Measurements from ENCODE around the gene COL6A2.
"Not testable (repeated sequence)": the region's sequence is repeated elsewhere in the genome, so short reads cannot be mapped to it uniquely, and the experiment has no call there.

Gene COL6A2

DNA sequence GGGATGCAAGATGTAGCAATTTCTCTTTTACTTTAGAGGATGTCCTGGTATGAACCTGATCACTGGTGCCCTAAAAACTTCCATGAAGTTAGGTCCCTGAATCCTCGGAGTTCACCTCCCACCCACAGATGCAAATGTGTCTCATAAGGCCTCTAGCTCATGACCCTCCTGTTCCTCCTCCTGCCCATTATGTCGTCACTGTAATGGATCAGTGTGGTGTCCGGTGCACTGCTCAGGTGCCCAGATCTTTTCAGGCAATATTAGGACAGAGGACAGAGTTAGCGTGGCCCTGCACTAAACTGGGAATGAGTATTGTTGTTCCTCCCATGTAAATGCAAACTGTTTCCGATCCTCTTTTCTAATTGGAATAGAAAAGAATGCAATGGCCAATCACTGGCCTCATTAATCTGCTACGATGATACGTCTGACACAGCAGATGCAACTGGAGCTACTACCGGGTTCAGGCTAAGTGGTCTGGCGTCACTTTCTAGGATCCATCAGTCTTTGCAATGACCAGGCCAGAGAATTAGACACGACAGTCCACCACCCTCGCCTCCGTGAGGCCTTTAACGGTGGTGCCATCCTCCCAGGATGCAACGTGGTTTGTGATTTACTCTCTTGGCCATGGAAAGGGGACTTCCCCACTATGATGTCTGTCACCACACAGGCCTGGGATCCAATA lies 3.4 kb upstream of the COL6A2 start:
- no peak for DNase-seq (ENCODE audit: low read depth in 2 of 2)

GRCh38 chr21:46095083-46095719 lies 2.7 kb upstream of the COL6A2 start:
- DNase-seq (ENCODE audit: low read depth in 2 of 2) = no peak

- DNase-seq (ENCODE audit: low read depth in 2 of 2) = no peak
These were observed 1.9 kb upstream of the COL6A2 start for GRCh38 chr21:46095814-46096595.

- DNase-seq (ENCODE audit: low read depth in 2 of 2) = no peak
These were observed 1.1 kb upstream of the COL6A2 start for GRCh38 chr21:46096596-46097335.

- no peak for DNase-seq (ENCODE audit: low read depth in 2 of 2)
These were observed 610 bp downstream of the COL6A2 start for GRCh38 chr21:46098303-46099141.

GRCh38 chr21:46099476-46099875 lies 1.6 kb downstream of the COL6A2 start:
- no peak for DNase-seq (ENCODE audit: low read depth in 2 of 2)

DNA sequence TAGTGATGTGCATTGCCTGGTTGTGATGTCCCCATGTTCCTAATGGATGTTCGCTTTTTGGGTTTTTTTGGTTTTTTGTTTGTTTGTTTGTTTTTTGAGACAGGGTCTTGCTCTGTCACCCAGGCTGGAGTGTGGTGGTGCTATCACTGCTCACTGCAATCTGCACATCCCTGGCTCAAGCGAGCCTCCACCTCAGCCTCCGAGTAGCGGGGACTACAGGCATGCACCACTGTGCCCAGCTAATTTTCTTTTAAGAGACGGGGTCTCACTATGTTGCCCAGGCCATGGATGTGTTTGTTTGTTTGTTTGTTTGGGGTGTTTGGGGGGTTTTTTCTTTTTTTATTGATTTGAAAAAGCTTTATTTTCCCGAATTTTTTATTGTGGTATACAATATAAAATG lies 2.1 kb downstream of the COL6A2 start:
- no peak for DNase-seq (ENCODE audit: low read depth in 2 of 2)

- no peak for DNase-seq (ENCODE audit: low read depth in 2 of 2)
These were observed 2.5 kb downstream of the COL6A2 start for GRCh38 chr21:46100426-46100825.

- no peak for DNase-seq (ENCODE audit: low read depth in 2 of 2)
These were observed 3.0 kb downstream of the COL6A2 start for GRCh38 chr21:46100906-46101305.

DNA sequence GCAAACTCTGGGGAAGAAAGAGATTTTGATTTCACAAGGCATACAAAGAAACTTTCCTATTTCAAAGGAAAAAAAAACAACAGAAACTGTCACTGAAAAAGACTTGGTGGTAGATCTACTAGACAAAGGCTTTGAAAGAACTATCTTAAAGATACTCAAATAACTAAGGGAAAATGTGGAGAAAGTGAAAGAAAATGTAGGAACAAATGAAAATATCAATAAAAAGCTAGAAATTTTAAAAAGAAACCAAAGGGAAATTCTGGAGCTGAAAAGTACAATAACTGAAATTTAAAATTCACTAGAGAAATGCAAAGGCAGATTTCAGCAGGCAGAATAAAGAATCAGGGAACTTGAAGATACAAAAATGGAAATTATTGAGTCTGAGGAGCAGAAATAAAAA lies 6.2 kb downstream of the COL6A2 start:
- DNase-seq (ENCODE audit: low read depth in 2 of 2) = no peak

- not testable (repeated sequence) for DNase-seq (ENCODE audit: low read depth in 2 of 2)
These were observed 9.5 kb downstream of the COL6A2 start for GRCh38 chr21:46107376-46107775.

GRCh38 chr21:46108827-46109312 lies 11.0 kb downstream of the COL6A2 start:
- no peak for DNase-seq (ENCODE audit: low read depth in 2 of 2)

- DNase-seq (ENCODE audit: low read depth in 2 of 2) = no peak
These were observed 11.7 kb downstream of the COL6A2 start for GRCh38 chr21:46109313-46110221.

- no peak for DNase-seq (ENCODE audit: low read depth in 2 of 2)
These were observed 12.7 kb downstream of the COL6A2 start for GRCh38 chr21:46110499-46111192.

GRCh38 chr21:46111193-46111571 lies 13.3 kb downstream of the COL6A2 start:
- DNase-seq (ENCODE audit: low read depth in 2 of 2) = no peak

- no peak for DNase-seq (ENCODE audit: low read depth in 2 of 2)
These were observed 14.2 kb downstream of the COL6A2 start for GRCh38 chr21:46111857-46112724.

DNA sequence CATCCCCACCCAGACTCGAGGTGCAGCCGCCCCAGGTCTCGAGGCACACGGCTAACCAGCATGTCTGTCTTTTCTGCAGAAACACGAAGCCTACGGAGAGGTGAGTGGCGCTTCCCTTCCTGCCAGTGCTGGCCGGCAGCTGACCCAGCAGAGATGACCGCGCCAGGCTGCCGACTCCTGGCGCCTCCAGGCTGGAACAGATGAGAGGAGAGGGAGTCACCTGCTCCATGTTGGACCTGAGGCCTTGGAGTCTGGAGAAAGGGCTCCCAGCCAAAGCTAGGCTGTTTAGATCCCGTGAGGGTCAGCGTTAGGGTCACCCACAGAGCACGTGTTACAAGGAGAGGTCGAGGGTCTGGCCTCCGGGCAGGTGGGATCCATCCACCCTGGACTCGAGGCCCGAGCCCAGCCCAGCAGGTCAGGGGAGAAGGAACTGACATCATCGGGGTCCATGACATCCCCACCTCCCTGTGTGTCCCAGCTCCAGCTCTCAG lies 14.9 kb downstream of the COL6A2 start:
- no peak for DNase-seq (ENCODE audit: low read depth in 2 of 2)

GRCh38 chr21:46113497-46114176 lies 15.7 kb downstream of the COL6A2 start:
- no peak for DNase-seq (ENCODE audit: low read depth in 2 of 2)
